Measurements from ENCODE around the gene TXNRD1.

DNA sequence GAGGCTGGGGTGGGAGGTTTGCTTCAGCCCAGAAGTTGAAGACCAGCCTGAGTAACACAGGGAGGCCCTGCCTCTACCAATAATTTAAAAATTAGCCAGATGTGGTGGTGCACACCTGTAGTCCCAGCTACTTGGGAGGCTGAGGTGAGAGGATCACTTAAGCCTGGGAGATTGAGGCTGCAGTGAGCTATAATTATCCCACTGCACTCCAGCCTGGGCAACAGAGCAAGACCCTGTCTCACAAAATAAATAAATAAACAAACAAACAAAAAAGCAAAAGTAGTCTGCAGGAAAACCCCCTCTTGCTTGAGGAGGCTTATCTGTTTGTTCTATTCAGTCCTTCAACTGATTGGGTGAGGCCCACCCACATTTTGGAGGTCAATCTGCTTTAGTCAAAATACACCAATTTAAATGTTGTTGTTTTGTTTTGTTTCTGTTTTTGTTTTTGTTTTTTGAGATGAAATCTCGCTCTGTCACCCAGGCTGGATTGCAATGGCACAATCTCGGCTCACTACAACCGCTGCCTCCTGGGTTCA, 24.9 kb upstream of the TXNRD1 start:
- TF ChIP-seq CTCF (IDR thresholded peaks at IDR 0.05) = no peak
- no peak for TF ChIP-seq POLR2A (IDR thresholded peaks at IDR 0.05)

Measured in thyroid gland (tissue), 4 donors.